HG02798 (cell line): ENCODE data around the gene SCMH1.
"Not testable (repeated sequence)": the region's sequence is repeated elsewhere in the genome, so short reads cannot be mapped to it uniquely, and the experiment has no call there.

Experiments used
- ATAC-seq: cut with Tn5 transposase; IDR thresholded peaks from one replicate; pipeline ENCODE4 v1.9.1; 2021; ENCODE audit warnings: mild to moderate bottlenecking; ENCODE audit not compliant: unreplicated experiment, poor library complexity

SCMH1 gene

GRCh38 chr1:41160498-41161110, 81.5 kb downstream of the SCMH1 start:
- ATAC-seq: no peak

GRCh38 chr1:41158966-41159365, 83.1 kb downstream of the SCMH1 start:
- ATAC-seq: no peak

- no peak for ATAC-seq
Measured at GRCh38 chr1:41158147-41158875, 83.8 kb downstream of the SCMH1 start.

- no peak for ATAC-seq
Measured at GRCh38 chr1:41155105-41155504, 87.0 kb downstream of the SCMH1 start.

GRCh38 chr1:41153750-41154274, 88.3 kb downstream of the SCMH1 start:
- no peak for ATAC-seq

- no peak for ATAC-seq
Measured at GRCh38 chr1:41152622-41153044, 89.5 kb downstream of the SCMH1 start.

- ATAC-seq: no peak
Measured at GRCh38 chr1:41151846-41152245, 90.3 kb downstream of the SCMH1 start.

GRCh38 chr1:41149570-41149969, 92.5 kb downstream of the SCMH1 start:
- ATAC-seq: no peak

GRCh38 chr1:41144285-41144684, 97.8 kb downstream of the SCMH1 start:
- ATAC-seq: no peak

- no peak for ATAC-seq
Measured at GRCh38 chr1:41138549-41138948, 103.6 kb downstream of the SCMH1 start.

- no peak for ATAC-seq
Measured at GRCh38 chr1:41135196-41135947, 106.7 kb downstream of the SCMH1 start.

- ATAC-seq: not testable (repeated sequence)
Measured at GRCh38 chr1:41134325-41134724, 107.8 kb downstream of the SCMH1 start.

GRCh38 chr1:41122851-41123518, 119.1 kb downstream of the SCMH1 start:
- no peak for ATAC-seq

GRCh38 chr1:41122148-41122547, 120.0 kb downstream of the SCMH1 start:
- ATAC-seq: no peak

- no peak for ATAC-seq
Measured at GRCh38 chr1:41118645-41119044, 123.5 kb downstream of the SCMH1 start.

GRCh38 chr1:41117241-41117640, 124.9 kb downstream of the SCMH1 start:
- not testable (repeated sequence) for ATAC-seq

- ATAC-seq: no peak
Measured at GRCh38 chr1:41110736-41111135, 131.4 kb downstream of the SCMH1 start.

GRCh38 chr1:41110286-41110685, 131.8 kb downstream of the SCMH1 start:
- ATAC-seq: no peak

GRCh38 chr1:41109310-41110197, 132.6 kb downstream of the SCMH1 start:
- no peak for ATAC-seq
